ENCODE results near the gene USP6NL.

USP6NL gene

GRCh38 chr10:11646450-11646849, 35.0 kb upstream of the USP6NL start:
- DNase-seq (ENCODE audit: low read depth): no peak
- H3K4me3 ChIP-seq (ENCODE audit: control insufficient read depth, low read depth, low read length): no peak overlapping the region
- no peak for TF ChIP-seq CTCF (conservative IDR thresholded peaks at IDR 0.05; ENCODE audit: control insufficient read depth, insufficient read depth, low read depth, low read length)

- H3K4me3 ChIP-seq (ENCODE audit: control insufficient read depth, low read depth, low read length): no peak overlapping the region
- no peak for TF ChIP-seq CTCF (conservative IDR thresholded peaks at IDR 0.05; ENCODE audit: control insufficient read depth, insufficient read depth, low read depth, low read length)
- DNase-seq (ENCODE audit: low read depth): no peak
Measured at GRCh38 chr10:11643039-11643438, 31.6 kb upstream of the USP6NL start.

- no peak for TF ChIP-seq CTCF (conservative IDR thresholded peaks at IDR 0.05; ENCODE audit: control insufficient read depth, insufficient read depth, low read depth, low read length)
- no peak for DNase-seq (ENCODE audit: low read depth)
- H3K4me3 ChIP-seq (ENCODE audit: control insufficient read depth, low read depth, low read length): no peak overlapping the region
Measured at GRCh38 chr10:11642566-11642965, 31.1 kb upstream of the USP6NL start.

GRCh38 chr10:11639849-11640764, 28.7 kb upstream of the USP6NL start:
- DNase-seq (ENCODE audit: low read depth): no peak
- TF ChIP-seq CTCF (conservative IDR thresholded peaks at IDR 0.05; ENCODE audit: control insufficient read depth, insufficient read depth, low read depth, low read length): no peak
- no peak overlapping the region for H3K4me3 ChIP-seq (ENCODE audit: control insufficient read depth, low read depth, low read length)

- no peak for DNase-seq (ENCODE audit: low read depth)
- no peak for TF ChIP-seq CTCF (conservative IDR thresholded peaks at IDR 0.05; ENCODE audit: control insufficient read depth, insufficient read depth, low read depth, low read length)
- H3K4me3 ChIP-seq (ENCODE audit: control insufficient read depth, low read depth, low read length): no peak overlapping the region
Measured at GRCh38 chr10:11639362-11639761, 27.9 kb upstream of the USP6NL start.

GRCh38 chr10:11638055-11638698, 26.7 kb upstream of the USP6NL start:
- TF ChIP-seq CTCF (conservative IDR thresholded peaks at IDR 0.05; ENCODE audit: control insufficient read depth, insufficient read depth, low read depth, low read length): no peak
- no peak overlapping the region for H3K4me3 ChIP-seq (ENCODE audit: control insufficient read depth, low read depth, low read length)
- no peak for DNase-seq (ENCODE audit: low read depth)

Measured in fibroblast of mammary gland (primary cell).